NCI-H2227 (cell line): ENCODE data around the gene DOCK4.

ENCODE experiments used
- DNase-seq: peaks from one replicate; lab custom pipeline; 2025; ENCODE audit not compliant: unreplicated experiment; lab: John Stamatoyannopoulos, UW

Gene DOCK4

GRCh38 chr7:111746950-111747349 lies 459.2 kb downstream of the DOCK4 start:
- no peak for DNase-seq

DNA sequence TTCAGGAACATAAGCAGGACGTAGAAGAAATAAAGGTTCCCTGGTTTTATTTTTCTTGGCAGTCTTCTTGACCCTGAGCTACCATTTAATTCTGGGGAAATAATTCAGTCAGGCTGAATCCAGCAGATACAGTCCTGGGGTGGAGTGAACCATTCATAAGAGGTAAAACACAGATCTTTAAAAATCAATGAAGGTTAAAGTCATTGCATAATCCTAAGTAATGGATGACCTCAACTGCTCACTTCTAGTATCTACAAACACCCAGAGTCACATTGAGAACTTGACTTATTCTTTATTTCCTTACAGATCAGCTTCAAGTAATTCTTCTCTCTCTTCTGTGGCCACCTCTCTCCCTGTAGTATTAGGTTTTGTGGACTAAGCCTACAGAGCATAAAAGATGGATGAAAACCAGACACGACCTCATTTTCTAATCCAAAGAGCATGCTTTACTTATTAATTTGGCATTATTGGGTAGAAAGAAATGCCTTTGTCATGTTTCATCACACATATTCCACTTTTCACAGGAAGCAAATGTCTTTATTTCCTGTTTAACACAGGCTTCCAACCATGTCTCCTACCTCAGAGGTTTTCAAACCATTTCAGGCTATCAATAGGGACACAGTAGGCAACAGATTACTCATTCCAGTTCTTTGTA lies 461.6 kb downstream of the DOCK4 start:
- no peak for DNase-seq

- no peak for DNase-seq
Observed at GRCh38 chr7:111743244-111743847, 462.9 kb downstream of the DOCK4 start.

DNA sequence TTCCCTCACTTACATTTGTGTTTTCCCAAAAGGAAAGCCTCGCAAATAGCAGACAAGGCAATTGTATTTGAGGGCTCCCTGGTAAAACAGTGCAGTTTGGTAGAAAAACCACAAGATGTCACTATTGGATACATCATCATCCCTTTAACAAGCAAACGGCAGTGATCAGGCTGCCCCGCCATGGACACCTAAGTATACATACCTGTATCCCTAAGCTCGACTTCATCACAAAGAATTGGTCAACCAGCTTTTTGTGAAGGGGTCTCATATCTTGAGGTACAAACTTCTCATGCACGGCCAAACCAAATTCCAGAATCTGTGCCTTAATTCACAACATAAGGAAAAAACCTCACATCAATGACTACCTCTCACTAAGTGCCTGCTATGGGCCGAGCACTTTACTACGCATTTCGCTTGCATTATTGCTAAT lies 464.4 kb downstream of the DOCK4 start:
- peak; percentile 83 for DNase-seq

DNA sequence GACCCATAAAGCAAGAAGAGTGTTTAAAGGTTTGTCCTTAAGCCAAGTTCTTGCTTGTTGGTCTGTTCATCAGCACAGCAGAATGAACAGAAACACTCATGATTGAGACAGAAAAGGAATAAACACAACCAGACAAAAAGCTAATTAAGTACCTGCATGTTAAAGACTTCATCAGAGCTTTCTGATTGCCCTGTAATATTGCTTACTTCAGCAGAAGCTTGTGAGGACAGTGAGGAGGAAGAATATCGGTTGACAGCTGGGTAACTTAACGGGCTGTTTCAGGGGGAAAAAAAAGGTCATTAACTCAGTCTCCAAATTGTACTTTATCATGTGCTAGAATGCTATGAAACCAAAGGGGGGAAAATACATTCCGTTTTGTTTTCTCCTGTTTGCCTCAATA lies 465.3 kb downstream of the DOCK4 start:
- no peak for DNase-seq

- no peak for DNase-seq
Observed at GRCh38 chr7:111736552-111736874, 469.7 kb downstream of the DOCK4 start.

DNA sequence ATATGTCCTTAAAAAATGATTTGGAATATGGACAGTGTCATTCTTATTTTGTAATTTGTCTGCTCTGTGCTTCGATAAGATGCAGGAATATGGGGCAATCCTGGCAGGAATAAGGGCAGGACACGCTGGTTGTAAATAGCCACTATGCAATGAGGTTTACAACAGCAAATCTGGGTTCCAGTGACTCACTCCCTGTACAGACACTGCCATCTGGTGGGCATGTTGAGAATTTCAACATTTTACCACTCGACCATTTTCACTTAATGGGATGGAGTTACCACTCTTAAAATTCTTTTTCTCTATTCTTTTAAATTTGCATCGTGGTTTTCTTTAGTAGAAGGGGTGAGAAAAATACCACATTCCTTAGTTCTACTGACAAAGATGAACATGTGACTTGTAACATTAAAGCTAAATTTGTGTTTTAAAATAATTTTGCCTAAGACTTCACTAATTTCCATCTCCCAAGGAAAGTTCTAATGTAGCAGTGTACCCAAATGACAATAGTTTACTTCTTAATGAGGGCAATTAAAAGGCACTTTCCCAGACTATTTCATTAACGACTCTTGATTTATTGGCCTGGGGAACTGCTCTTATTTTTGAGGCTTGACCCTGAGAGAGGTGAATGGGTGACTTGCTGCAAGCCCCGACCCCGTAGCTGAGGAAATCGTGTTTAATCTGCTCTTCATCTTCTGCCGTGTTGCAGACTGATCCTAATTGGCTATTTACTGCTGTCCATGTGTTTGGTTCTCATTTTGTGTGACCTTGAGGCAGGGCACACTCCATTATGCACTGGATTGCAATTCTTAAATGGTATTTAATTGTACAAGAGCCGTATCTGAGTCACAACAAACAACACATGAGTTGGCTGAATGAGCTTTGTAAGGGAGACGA lies 470.3 kb downstream of the DOCK4 start:
- peak; percentile 86 for DNase-seq

DNA sequence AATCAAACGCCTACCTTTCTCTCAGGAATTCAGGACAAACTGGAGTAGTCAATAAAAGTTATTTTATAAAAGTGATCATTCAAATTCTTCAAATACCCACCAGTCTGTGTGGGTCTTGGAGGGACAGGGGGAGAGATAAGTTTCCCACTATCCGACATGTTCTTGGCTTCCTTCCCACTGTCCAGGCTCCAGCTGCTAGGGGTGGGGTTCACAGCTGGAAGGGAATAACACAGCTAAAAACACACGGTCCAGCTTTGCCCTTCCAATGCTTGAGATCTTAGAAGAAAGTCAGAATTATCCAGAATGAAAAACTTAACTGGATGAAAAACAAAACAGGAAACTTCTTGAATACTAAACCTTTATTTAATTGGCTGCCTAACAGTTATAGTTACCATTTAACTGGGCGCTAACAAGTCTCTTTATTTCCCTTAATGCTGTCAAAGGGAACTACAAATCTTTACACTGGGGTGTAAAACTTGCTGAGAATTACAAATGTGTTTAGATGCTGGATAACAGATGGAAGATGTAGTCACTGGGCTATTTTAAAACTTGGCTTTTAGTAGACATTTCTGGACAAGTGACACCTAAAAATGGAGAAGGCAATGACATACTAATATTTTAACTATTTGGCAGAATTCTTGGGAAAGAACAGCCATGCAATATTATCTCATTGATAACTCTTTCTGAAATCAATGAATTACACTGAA lies 471.1 kb downstream of the DOCK4 start:
- no peak for DNase-seq

DNA sequence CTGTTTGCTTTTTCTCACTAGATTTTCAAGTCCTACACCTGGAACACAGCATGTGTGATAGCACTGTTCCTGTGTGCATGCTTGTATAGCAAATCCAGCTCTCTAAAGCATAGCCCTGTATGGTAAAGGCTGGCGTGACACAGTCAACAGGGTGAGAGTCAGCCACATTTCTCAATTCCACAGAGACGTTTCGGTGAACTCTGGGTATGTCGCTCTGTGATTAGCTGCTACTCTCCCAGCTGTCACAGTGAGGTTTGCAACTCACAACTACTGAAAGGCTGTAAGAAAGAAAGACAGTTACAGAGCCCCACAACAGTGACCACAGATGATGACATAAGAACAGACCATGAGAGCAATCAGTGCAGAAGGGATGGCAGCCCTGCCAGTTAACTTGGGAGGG lies 473.3 kb downstream of the DOCK4 start:
- DNase-seq = no peak

GRCh38 chr7:111730476-111731300 lies 475.5 kb downstream of the DOCK4 start:
- DNase-seq = no peak

- no peak for DNase-seq
Observed at GRCh38 chr7:111730057-111730456, 476.1 kb downstream of the DOCK4 start.

GRCh38 chr7:111729483-111729882 lies 476.7 kb downstream of the DOCK4 start:
- no peak for DNase-seq

DNA sequence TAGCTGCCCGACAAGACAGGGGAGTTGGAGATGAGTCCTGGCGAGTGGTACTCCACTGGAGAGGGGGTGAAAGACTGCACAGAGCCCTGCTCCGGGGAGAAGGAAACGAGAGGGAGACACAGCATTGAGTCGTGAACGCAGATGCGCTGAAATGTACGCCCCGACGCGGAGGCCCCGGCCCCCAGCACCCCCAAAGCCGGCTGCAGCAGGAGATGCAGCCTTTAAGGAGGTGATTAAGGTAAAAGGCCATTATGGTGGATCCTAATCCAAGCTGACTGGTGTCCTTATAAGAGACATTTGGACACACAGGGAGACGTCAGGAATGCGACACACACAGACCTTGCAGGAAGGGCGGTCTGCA lies 477.6 kb downstream of the DOCK4 start:
- DNase-seq = no peak

GRCh38 chr7:111727905-111728634 lies 478.1 kb downstream of the DOCK4 start:
- no peak for DNase-seq

GRCh38 chr7:111718886-111719285 lies 487.3 kb downstream of the DOCK4 start:
- no peak for DNase-seq

DNA sequence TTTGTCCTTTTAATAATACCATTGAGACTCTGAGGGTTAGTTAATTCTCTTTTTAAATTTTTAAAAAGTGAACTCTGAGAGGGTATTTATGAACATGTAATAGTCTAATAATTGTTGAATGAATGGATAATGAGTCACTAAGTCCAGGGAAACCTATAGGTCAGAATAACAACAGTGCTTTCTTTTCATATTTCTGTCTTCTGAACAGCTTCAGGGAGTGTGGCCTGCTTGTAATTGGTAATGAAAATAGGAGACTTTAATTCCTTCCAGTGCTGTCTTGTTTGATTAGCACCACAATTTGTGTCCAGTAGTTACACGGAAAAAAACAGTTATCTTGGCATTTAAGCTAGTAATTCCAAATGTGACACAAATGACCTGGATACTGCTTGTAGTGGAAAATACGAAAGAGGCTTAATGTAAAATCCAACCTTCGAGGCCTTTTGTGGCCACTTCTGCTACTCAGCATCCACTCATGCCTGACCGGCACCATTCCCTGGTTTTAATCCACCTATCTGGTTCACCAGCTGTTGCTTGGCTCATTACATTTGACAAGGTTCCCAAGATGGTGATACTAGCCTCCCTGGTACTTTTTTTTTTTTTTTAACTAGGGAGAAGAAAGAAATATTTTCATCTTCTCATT lies 494.7 kb downstream of the DOCK4 start:
- DNase-seq = no peak

DNA sequence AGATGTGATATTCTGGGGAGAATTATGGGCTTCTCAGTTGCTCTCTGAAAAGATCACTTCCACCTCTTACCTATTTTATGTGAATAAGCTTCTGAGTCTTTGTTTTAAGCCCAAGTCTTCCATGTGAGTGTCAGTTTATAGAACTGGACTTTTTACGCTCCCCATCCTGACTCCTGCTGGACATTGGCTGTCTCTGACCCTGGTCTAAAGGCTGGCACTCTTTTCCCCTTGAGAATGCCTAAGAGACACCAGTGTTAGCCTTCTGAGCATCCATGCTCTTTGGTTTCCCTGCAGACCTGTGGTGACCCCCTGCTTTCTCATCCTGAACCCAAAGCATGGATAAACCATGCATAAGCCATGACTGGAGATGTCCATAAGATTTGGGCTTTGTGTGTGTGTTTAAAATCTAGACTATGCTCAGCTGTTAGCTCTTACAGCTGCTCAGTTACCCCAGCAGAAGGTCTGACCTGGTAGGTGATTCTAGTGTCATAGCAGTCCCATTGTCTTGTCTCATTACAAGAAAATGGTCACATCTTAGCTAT lies 495.3 kb downstream of the DOCK4 start:
- no peak for DNase-seq

- DNase-seq = no peak
Observed at GRCh38 chr7:111708072-111708471, 498.1 kb downstream of the DOCK4 start.

DNA sequence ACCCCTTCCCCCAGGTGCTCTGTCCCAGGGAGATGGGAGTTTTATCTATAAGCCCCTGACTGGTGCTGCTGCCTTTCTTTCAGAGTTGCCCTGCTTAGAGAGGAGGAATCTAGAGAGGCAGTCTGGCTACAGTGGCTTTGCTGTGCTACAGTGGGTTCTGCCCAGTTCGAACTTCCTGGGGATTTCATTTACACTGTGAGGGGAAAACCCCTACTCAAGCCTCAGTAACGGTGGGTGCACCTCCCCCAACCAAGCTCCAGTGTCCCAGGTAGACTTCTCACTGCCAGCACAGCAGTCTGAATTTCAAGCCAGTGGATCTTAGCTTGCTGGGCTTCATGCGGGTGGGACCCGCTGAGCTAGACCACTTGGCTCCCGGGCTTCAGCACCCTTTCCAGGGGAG lies 500.4 kb downstream of the DOCK4 start:
- no peak for DNase-seq
